GM13976 (cell line): ENCODE measurements around the gene CAPN10.
A peak's percentile ranks its signal among the peaks of the same experiment; 100 is the strongest.
"Not testable (repeated sequence)": the region's sequence is repeated elsewhere in the genome, so short reads cannot be mapped to it uniquely, and the experiment has no call there.

Experiments
- DNase-seq: peaks from one replicate; pipeline ENCODE4 v3.0.0; 2012; ENCODE audit warnings: low spot score
- CTCF ChIP-seq: IDR thresholded peaks from 2 replicates; pipeline ENCODE4 v1.5.1; 2012; ENCODE audit warnings: borderline replicate concordance, mild to moderate bottlenecking; ENCODE audit not compliant: insufficient read depth; ENCODE audit errors: extremely low read depth, missing control alignments, control extremely low read depth
- in situ Hi-C: fragments of 300-500 bp; cut with MboI; formaldehyde crosslinking; loops from one replicate; pipeline ENCODE4 v1.12.0; 2022; ENCODE audit warnings: low sequenced_read_pairs, mixed read lengths, inconsistent platforms; ENCODE audit not compliant: unreplicated experiment

CAPN10 gene

GRCh38 chr2:240586198-240586918 is at the start of gene CAPN10:
Gene CAPN10, plus strand, starts transcription at chr2:240586734. Its CDS starts 178 bp downstream, at chr2:240586912.
- DNase-seq, result peak; percentile 96
- no peak for TF ChIP-seq CTCF
- in situ Hi-C loops, result no loop called here

- no peak for DNase-seq
- no peak for TF ChIP-seq CTCF
- in situ Hi-C loops, result no loop called here
Measured at GRCh38 chr2:240538031-240538780, 48.3 kb upstream of the CAPN10 start.

GRCh38 chr2:240539101-240539500 is 47.4 kb upstream of the CAPN10 start:
- in situ Hi-C loops, DNase-seq: not testable (repeated sequence)

GRCh38 chr2:240539906-240540305 is 46.6 kb upstream of the CAPN10 start:
- no peak for DNase-seq
- TF ChIP-seq CTCF, result no peak
- in situ Hi-C loops, result no loop called here

- in situ Hi-C loops, result no loop called here
- TF ChIP-seq CTCF, result no peak
- DNase-seq, result no peak
Measured at GRCh38 chr2:240551288-240551687, 35.2 kb upstream of the CAPN10 start.

- DNase-seq, result no peak
- in situ Hi-C loops, result no loop called here
- TF ChIP-seq CTCF, result no peak
Measured at GRCh38 chr2:240551811-240552210, 34.7 kb upstream of the CAPN10 start.

GRCh38 chr2:240553956-240554480 is 32.5 kb upstream of the CAPN10 start:
- TF ChIP-seq CTCF, result no peak
- in situ Hi-C loops, result no loop called here
- DNase-seq, result no peak
